ENCODE measurements around the gene PDIK1L. TPM values are rescaled to one million over a fixed set of nuclear protein-coding genes. Genes with fewer than 3 reads are reported as not detected.

Gene PDIK1L
- total RNA-seq, 3 donors from 2014 or later (not counting 1 experiment from before 2014, with no cell fraction given): 3.1 to 8.2 (median 8.1) TPM

DNA sequence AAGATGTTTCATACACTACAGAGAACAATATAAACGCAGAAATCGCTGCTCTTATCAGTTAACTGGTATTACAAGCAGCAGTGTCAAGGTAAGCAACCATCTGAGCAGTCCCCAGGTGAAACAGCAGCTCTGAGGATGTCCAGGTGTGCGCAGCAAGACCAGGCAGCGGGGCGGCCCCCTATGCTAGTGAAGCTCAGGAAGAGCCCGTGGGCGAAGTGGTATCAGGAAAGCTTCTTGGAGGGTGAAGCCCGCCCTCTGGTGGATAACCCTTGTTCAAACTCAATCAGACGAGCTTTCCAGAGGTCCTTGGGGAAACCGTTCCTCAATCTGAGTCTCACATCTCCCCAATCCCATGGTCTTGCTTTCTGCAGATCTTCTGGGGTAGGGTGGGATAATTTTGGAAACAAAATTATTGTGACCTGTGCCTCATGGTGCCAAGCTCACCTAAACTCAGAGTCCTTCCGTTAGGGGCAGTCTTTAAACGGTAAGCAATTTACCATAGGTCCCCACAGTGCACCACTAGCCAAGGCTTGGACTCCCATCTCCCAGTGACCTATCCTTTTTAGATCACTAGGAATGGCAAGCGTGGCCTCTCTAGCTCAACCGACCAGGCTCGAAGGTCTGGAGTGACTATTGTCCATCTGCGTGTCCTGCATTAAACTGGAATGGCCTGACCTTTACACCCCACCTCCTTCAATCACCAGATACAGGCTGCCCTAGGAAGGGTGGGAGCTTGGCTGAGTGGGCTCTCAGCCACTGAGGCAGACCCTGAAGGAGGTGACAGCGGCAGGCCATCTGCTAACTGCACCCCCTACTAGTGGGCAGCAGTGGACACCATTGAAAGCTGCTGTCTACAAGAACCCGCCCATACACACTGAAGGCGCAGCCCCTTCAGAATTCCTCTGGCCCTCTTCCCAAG, 33.7 kb downstream of the PDIK1L start:
- H3K27ac Mint-ChIP-seq: no peak overlapping the region
- H3K4me3 Mint-ChIP-seq: no peak overlapping the region
- Histone ChIP-seq H3K4me1 (ENCODE audit: control insufficient read depth, insufficient read depth, low read length) (peaks cover 4% of the 10 kb centered on the region), H3K36me3 (ENCODE audit: control insufficient read depth, insufficient read depth, low read length) (no peaks in the 10 kb centered on the region), H3K27me3 (ENCODE audit: control insufficient read depth, insufficient read depth, low read length) (no peaks in the 10 kb centered on the region), H3K27ac (ENCODE audit: low read length) (no peak overlapping the region), H3K9me3 (ENCODE audit: control insufficient read depth, insufficient read depth, low read length) (no peaks in the 10 kb centered on the region), H3K4me3 (ENCODE audit: low read length) (no peak overlapping the region)
- ATAC-seq (peak; percentile 73 to 87 (median 76)), DNase-seq (peak; percentile 55 to 89)
- intact Hi-C loops (cut with micrococcal nuclease): loop anchor here (1.0 to 5.0 kb wide), 2 partner anchors 40 to 108 kb away; no protein-coding TSS in a partner anchor
- WGBS (ENCODE audit: insufficient coverage): 39% methylated on average over 18 of the region's 19 CpGs
- H3K9me3 Mint-ChIP-seq: no peaks in the 10 kb centered on the region
- H3K4me1 Mint-ChIP-seq: peaks cover 0 to 5% of the 10 kb centered on the region in 2 donors
- TF ChIP-seq, protein P1, sequence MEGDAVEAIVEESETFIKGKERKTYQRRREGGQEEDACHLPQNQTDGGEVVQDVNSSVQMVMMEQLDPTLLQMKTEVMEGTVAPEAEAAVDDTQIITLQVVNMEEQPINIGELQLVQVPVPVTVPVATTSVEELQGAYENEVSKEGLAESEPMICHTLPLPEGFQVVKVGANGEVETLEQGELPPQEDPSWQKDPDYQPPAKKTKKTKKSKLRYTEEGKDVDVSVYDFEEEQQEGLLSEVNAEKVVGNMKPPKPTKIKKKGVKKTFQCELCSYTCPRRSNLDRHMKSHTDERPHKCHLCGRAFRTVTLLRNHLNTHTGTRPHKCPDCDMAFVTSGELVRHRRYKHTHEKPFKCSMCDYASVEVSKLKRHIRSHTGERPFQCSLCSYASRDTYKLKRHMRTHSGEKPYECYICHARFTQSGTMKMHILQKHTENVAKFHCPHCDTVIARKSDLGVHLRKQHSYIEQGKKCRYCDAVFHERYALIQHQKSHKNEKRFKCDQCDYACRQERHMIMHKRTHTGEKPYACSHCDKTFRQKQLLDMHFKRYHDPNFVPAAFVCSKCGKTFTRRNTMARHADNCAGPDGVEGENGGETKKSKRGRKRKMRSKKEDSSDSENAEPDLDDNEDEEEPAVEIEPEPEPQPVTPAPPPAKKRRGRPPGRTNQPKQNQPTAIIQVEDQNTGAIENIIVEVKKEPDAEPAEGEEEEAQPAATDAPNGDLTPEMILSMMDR (IDR thresholded peaks at IDR 0.05): peak; percentile 79
- no peaks in the 10 kb centered on the region for H3K36me3 Mint-ChIP-seq
- peaks cover 21 to 28% of the 10 kb centered on the region in 2 donors for H3K27me3 Mint-ChIP-seq (ENCODE audit: low read depth in 2 of 2)

DNA sequence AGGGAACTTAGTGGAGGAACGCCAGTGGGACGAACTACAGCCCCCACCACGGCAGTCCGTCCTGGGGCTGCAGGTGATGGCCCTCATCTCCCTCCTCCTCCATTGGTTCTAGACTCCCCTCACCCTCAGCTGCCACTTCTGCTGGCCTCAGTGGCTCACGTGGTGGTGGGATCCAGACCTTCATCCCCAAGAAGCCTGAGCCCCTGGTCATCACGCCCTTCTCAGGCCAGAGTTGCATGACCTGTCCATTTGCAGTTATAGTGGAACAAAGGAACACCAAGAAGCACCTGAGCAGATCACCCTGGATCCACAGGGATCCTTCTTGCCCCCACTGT, 34.3 kb downstream of the PDIK1L start:
- Mint-ChIP-seq H3K27ac (no peak overlapping the region), H3K4me3 (no peak overlapping the region), H3K27me3 (ENCODE audit: low read depth in 2 of 2) (peaks cover 22 to 30% of the 10 kb centered on the region in 2 donors), H3K4me1 (peaks cover 0 to 5% of the 10 kb centered on the region in 2 donors), H3K36me3 (no peaks in the 10 kb centered on the region), H3K9me3 (no peaks in the 10 kb centered on the region)
- no peaks in the 10 kb centered on the region for H3K36me3 ChIP-seq (ENCODE audit: control insufficient read depth, insufficient read depth, low read length)
- ATAC-seq: no peak
- WGBS (ENCODE audit: insufficient coverage): 70% methylated on average over 6 of the region's 6 CpGs
- H3K4me3 ChIP-seq (ENCODE audit: low read length): no peak overlapping the region
- no peak overlapping the region for H3K27ac ChIP-seq (ENCODE audit: low read length)
- intact Hi-C loops (cut with micrococcal nuclease): loop anchor here (1.0 to 5.0 kb wide), 2 partner anchors 41 to 109 kb away; no protein-coding TSS in a partner anchor
- H3K27me3 ChIP-seq (ENCODE audit: control insufficient read depth, insufficient read depth, low read length): no peaks in the 10 kb centered on the region
- H3K9me3 ChIP-seq (ENCODE audit: control insufficient read depth, insufficient read depth, low read length): no peaks in the 10 kb centered on the region
- peaks cover 4% of the 10 kb centered on the region for H3K4me1 ChIP-seq (ENCODE audit: control insufficient read depth, insufficient read depth, low read length)
- TF ChIP-seq, protein P1 (IDR thresholded peaks at IDR 0.05): no peak
- no peak for DNase-seq

DNA sequence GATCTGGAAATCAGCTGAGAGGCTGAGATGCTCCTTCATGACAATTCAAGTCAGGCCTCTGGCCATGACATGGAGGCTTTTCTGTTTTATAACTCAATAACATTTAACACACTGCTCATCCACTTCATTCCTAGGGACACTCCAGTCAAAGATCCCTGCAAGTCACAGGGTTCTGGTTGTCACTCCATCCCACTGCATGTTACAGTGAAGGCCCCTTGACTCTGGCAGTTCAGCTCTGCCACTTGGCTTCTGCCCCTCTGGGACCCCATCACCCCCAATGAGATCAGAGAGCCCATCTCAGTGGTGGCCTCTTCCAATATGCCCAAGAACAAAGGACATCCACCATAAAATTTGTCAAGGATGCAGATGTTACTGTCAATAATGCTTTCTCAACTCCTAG, 37.3 kb downstream of the PDIK1L start:
- H3K36me3 ChIP-seq (ENCODE audit: control insufficient read depth, insufficient read depth, low read length): no peaks in the 10 kb centered on the region
- no peak for DNase-seq
- Mint-ChIP-seq H3K27me3 (ENCODE audit: low read depth in 2 of 2) (peaks cover 18 to 20% of the 10 kb centered on the region in 2 donors), H3K4me1 (peaks cover 0 to 5% of the 10 kb centered on the region in 2 donors), H3K36me3 (no peaks in the 10 kb centered on the region), H3K9me3 (no peaks in the 10 kb centered on the region), H3K27ac (no peak overlapping the region), H3K4me3 (no peak overlapping the region)
- H3K27ac ChIP-seq (ENCODE audit: low read length): no peak overlapping the region
- TF ChIP-seq, protein P1 (IDR thresholded peaks at IDR 0.05): no peak
- ATAC-seq: no peak
- intact Hi-C loops (cut with micrococcal nuclease): loop anchor here (5.0 kb wide), 1 partner anchor 112 kb away; no protein-coding TSS in a partner anchor
- H3K9me3 ChIP-seq (ENCODE audit: control insufficient read depth, insufficient read depth, low read length): no peaks in the 10 kb centered on the region
- H3K4me3 ChIP-seq (ENCODE audit: low read length): no peak overlapping the region
- peaks cover 4% of the 10 kb centered on the region for H3K4me1 ChIP-seq (ENCODE audit: control insufficient read depth, insufficient read depth, low read length)
- H3K27me3 ChIP-seq (ENCODE audit: control insufficient read depth, insufficient read depth, low read length): no peaks in the 10 kb centered on the region
